ENCODE results near the gene MYB.

The MYB gene

GRCh38 chr6:135234492-135234780 lies 53.3 kb downstream of the MYB start:
- no peaks in the 10 kb centered on the region for H3K4me1 ChIP-seq (ENCODE audit: control insufficient read depth in 1 of 2, insufficient read depth in 1 of 2, low read depth in 1 of 2, low read length in 1 of 2)
- no peaks in the 10 kb centered on the region for H3K9me3 ChIP-seq
- H3K4me3 ChIP-seq (ENCODE audit: low read depth in 1 of 2, low read length in 1 of 2): no peak overlapping the region
- TF ChIP-seq, protein P1, sequence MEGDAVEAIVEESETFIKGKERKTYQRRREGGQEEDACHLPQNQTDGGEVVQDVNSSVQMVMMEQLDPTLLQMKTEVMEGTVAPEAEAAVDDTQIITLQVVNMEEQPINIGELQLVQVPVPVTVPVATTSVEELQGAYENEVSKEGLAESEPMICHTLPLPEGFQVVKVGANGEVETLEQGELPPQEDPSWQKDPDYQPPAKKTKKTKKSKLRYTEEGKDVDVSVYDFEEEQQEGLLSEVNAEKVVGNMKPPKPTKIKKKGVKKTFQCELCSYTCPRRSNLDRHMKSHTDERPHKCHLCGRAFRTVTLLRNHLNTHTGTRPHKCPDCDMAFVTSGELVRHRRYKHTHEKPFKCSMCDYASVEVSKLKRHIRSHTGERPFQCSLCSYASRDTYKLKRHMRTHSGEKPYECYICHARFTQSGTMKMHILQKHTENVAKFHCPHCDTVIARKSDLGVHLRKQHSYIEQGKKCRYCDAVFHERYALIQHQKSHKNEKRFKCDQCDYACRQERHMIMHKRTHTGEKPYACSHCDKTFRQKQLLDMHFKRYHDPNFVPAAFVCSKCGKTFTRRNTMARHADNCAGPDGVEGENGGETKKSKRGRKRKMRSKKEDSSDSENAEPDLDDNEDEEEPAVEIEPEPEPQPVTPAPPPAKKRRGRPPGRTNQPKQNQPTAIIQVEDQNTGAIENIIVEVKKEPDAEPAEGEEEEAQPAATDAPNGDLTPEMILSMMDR (IDR thresholded peaks at IDR 0.05): no peak
- no peak overlapping the region for H3K27ac ChIP-seq
- no peaks in the 10 kb centered on the region for H3K27me3 ChIP-seq
- no peaks in the 10 kb centered on the region for H3K36me3 ChIP-seq

DNA sequence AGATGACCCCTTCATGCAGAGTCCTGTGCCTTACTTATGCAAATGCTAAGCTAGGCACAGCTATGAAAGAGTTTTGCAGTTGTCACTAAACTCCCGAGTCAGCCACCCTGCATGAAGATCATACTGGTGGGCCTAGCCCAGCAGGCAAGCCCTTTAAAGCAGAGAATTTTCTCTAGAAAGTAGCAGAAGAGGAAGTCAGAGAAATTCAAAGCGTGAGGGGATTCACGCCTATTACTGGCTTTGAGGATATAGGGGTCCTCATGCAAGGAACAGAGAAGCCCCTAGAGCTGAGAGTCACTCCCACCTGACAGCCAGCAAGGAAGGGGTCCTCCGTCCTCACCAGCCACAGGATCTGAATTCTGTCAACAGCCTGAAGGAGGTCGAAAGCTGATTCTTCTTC lies 54.6 kb downstream of the MYB start:
- Histone ChIP-seq H3K27ac (no peak overlapping the region), H3K27me3 (no peaks in the 10 kb centered on the region), H3K4me3 (ENCODE audit: low read depth in 1 of 2, low read length in 1 of 2) (no peak overlapping the region), H3K9me3 (no peaks in the 10 kb centered on the region), H3K36me3 (no peaks in the 10 kb centered on the region), H3K4me1 (ENCODE audit: control insufficient read depth in 1 of 2, insufficient read depth in 1 of 2, low read depth in 1 of 2, low read length in 1 of 2) (no peaks in the 10 kb centered on the region)
- TF ChIP-seq, protein P1 (IDR thresholded peaks at IDR 0.05): no peak

- no peak overlapping the region for H3K27ac ChIP-seq
- no peaks in the 10 kb centered on the region for H3K9me3 ChIP-seq
- H3K27me3 ChIP-seq: no peaks in the 10 kb centered on the region
- H3K4me1 ChIP-seq (ENCODE audit: control insufficient read depth in 1 of 2, insufficient read depth in 1 of 2, low read depth in 1 of 2, low read length in 1 of 2): no peaks in the 10 kb centered on the region
- TF ChIP-seq, protein P1 (IDR thresholded peaks at IDR 0.05): no peak
- no peaks in the 10 kb centered on the region for H3K36me3 ChIP-seq
- no peak overlapping the region for H3K4me3 ChIP-seq (ENCODE audit: low read depth in 1 of 2, low read length in 1 of 2)
Measured at GRCh38 chr6:135236319-135236718, 55.2 kb downstream of the MYB start.

- H3K4me1 ChIP-seq (ENCODE audit: control insufficient read depth in 1 of 2, insufficient read depth in 1 of 2, low read depth in 1 of 2, low read length in 1 of 2): no peaks in the 10 kb centered on the region
- H3K27ac ChIP-seq: no peak overlapping the region
- H3K4me3 ChIP-seq (ENCODE audit: low read depth in 1 of 2, low read length in 1 of 2): no peak overlapping the region
- H3K9me3 ChIP-seq: no peaks in the 10 kb centered on the region
- H3K36me3 ChIP-seq: no peaks in the 10 kb centered on the region
- no peaks in the 10 kb centered on the region for H3K27me3 ChIP-seq
- TF ChIP-seq, protein P1 (IDR thresholded peaks at IDR 0.05): no peak
Measured at GRCh38 chr6:135236732-135237131, 55.6 kb downstream of the MYB start.

- Histone ChIP-seq H3K27ac (no peak overlapping the region), H3K4me3 (ENCODE audit: low read depth in 1 of 2, low read length in 1 of 2) (no peak overlapping the region), H3K9me3 (no peaks in the 10 kb centered on the region), H3K4me1 (ENCODE audit: control insufficient read depth in 1 of 2, insufficient read depth in 1 of 2, low read depth in 1 of 2, low read length in 1 of 2) (no peaks in the 10 kb centered on the region), H3K27me3 (no peaks in the 10 kb centered on the region), H3K36me3 (no peaks in the 10 kb centered on the region)
- TF ChIP-seq, protein P1 (IDR thresholded peaks at IDR 0.05): no peak
Measured at GRCh38 chr6:135240711-135241110, 59.6 kb downstream of the MYB start.
